H1 (cell line): ENCODE measurements around the gene ACADVL. TPM values are rescaled to one million over a fixed set of nuclear protein-coding genes. Genes with fewer than 3 reads are reported as not detected.

Experiments used
- CTCF ChIA-PET: fragments of 300-600 bp; sonication (Branson Sonifier 250); formaldehyde crosslinking; loops from one replicate; lab custom pipeline; 2021; ENCODE audit not compliant: partially characterized antibody; lab: Charles Lee
- POLR2A ChIA-PET: fragments of 300-600 bp; sonication (Branson Sonifier 250); formaldehyde crosslinking; loops from one replicate; lab custom pipeline; 2021; ENCODE audit warnings: inconsistent platforms; ENCODE audit not compliant: partially characterized antibody; lab: Charles Lee
- DNase-seq, 2 experiments: peaks; one replicate each; pipeline versions ENCODE4 v3.0.0 to v3.0.0-alpha.2; 2010 to 2022; ENCODE audit warnings: low spot score in 2 of 2, low read depth in 1 of 2, mixed read lengths in 1 of 2
- FAIRE-seq: peaks from 2 replicates; lab custom pipeline; 2011; peaks lifted over from hg19 to GRCh38; lab: Jason Lieb, UNC
- H2AFZ ChIP-seq: 2 replicates; pipeline ENCODE4 v1.8.1; 2012; ENCODE audit warnings: low read length, inconsistent platforms
- H2AK5ac ChIP-seq: 2 replicates; pipeline ENCODE4 v1.6.1; 2013; ENCODE audit warnings: low read depth, low read length
- H2BK120ac ChIP-seq: replicated peaks from 2 replicates; pipeline ENCODE3; 2013; ENCODE audit warnings: low read depth, low read length, inconsistent platforms
- H2BK12ac ChIP-seq: 2 replicates; pipeline ENCODE4 v1.6.1; 2013; ENCODE audit warnings: low read depth, low read length
- H2BK15ac ChIP-seq: 2 replicates; pipeline ENCODE4 v1.6.1; 2013; ENCODE audit warnings: low read length
- H2BK20ac ChIP-seq: 2 replicates; pipeline ENCODE4 v1.6.1; 2013; ENCODE audit warnings: low read length
- H2BK5ac ChIP-seq: 2 replicates; pipeline ENCODE4 v1.6.1; 2013; ENCODE audit warnings: low read depth, low read length
- H3K14ac ChIP-seq: 2 replicates; pipeline ENCODE4 v1.6.1; 2013; ENCODE audit warnings: inconsistent platforms; ENCODE audit not compliant: insufficient read length
- H3K18ac ChIP-seq: 2 replicates; pipeline ENCODE4 v1.6.1; 2013; ENCODE audit warnings: low read length; ENCODE audit errors: extremely low read depth
- H3K23ac ChIP-seq: 2 replicates; pipeline ENCODE4 v1.6.1; 2013; ENCODE audit warnings: inconsistent platforms; ENCODE audit not compliant: insufficient read length
- H3K23me2 ChIP-seq: 2 replicates; pipeline ENCODE4 v1.6.1; 2013; ENCODE audit warnings: low read depth, low read length
- H3K27ac ChIP-seq: 2 replicates; pipeline ENCODE4 v1.6.1; 2011; ENCODE audit warnings: low read depth, low read length, inconsistent platforms
- H3K27me3 ChIP-seq, 4 experiments: replicated peaks in 1 of 4; 1 replicate in 1 of 4; 2 replicates in 3 of 4; pipeline versions ENCODE4 v1.6.1 to v1.8.1; 2011 to 2013; ENCODE audit warnings: low read length in 3 of 4, mild to moderate bottlenecking in 3 of 4, inconsistent platforms in 2 of 4, mixed read lengths in 2 of 4, moderate library complexity in 1 of 4; ENCODE audit not compliant: control insufficient read depth in 3 of 4, insufficient read depth in 3 of 4; ENCODE audit errors: extremely low read depth in 1 of 4
- H3K36me3 ChIP-seq, 4 experiments: 2 replicates each; pipeline versions ENCODE4 v1.6.1 to v1.8.1; 2011 to 2013; ENCODE audit warnings: mild to moderate bottlenecking in 4 of 4, low read length in 3 of 4, moderate library complexity in 2 of 4, control low read depth in 1 of 4, inconsistent platforms in 1 of 4; ENCODE audit not compliant: insufficient read depth in 4 of 4, control insufficient read depth in 2 of 4
- H3K4ac ChIP-seq: replicated peaks from 2 replicates; pipeline ENCODE3; 2013; ENCODE audit warnings: low read length, low read depth, mixed read lengths, inconsistent platforms; ENCODE audit not compliant: insufficient read length
- H3K4me1 ChIP-seq, 4 experiments: replicated peaks in 1 of 4; 1 replicate in 1 of 4; 2 replicates in 3 of 4; pipeline versions ENCODE4 v1.6.1 to v1.8.1; 2011 to 2013; ENCODE audit warnings: low read length in 3 of 4, inconsistent platforms in 2 of 4, mixed read lengths in 1 of 4; ENCODE audit not compliant: insufficient read depth in 4 of 4, control insufficient read depth in 3 of 4
- H3K4me2 ChIP-seq, 2 experiments: 2 replicates each; pipeline versions ENCODE4 v1.6.1 to v1.8.1; 2011 to 2013; ENCODE audit warnings: low read depth in 2 of 2, low read length in 2 of 2, control low read depth in 1 of 2, inconsistent platforms in 1 of 2, mild to moderate bottlenecking in 1 of 2; ENCODE audit not compliant: insufficient read depth in 1 of 2
- H3K4me3 ChIP-seq, 4 experiments: fragments of 200-600, 300-600 bp in 1 of 4; sonication (generic), shearing (Covaris generic), sonication (Bioruptor Twin) in 1 of 4; 2 replicates each; pipeline versions ENCODE4 v1.5.1 to v1.8.1; 2011 to 2016; ENCODE audit warnings: low read length in 4 of 4, low read depth in 3 of 4, control low read depth in 2 of 4, inconsistent platforms in 2 of 4, mild to moderate bottlenecking in 2 of 4, mixed read lengths in 1 of 4, moderate library complexity in 1 of 4; ENCODE audit not compliant: insufficient read depth in 2 of 4; ENCODE audit errors: extremely low read depth in 1 of 4
- H3K56ac ChIP-seq: replicated peaks from 2 replicates; pipeline ENCODE3; 2013; ENCODE audit warnings: low read depth, mild to moderate bottlenecking, mixed read lengths, low read length, inconsistent platforms; ENCODE audit not compliant: insufficient read length
- H3K79me1 ChIP-seq: 2 replicates; pipeline ENCODE4 v1.6.1; 2013; ENCODE audit warnings: low read depth, low read length, control low read depth
- H3K79me2 ChIP-seq, 2 experiments: 2 replicates each; pipeline versions ENCODE4 v1.6.1 to v1.8.1; 2012 to 2013; ENCODE audit warnings: low read length in 2 of 2, mild to moderate bottlenecking in 2 of 2, inconsistent platforms in 1 of 2; ENCODE audit not compliant: insufficient read depth in 2 of 2, control insufficient read depth in 1 of 2
- H3K9ac ChIP-seq, 4 experiments: replicated peaks in 1 of 4; 1 replicate in 1 of 4; 2 replicates in 3 of 4; pipeline versions ENCODE4 v1.6.1 to v1.8.1; 2011 to 2013; ENCODE audit warnings: low read depth in 3 of 4, low read length in 3 of 4, control low read depth in 2 of 4, mild to moderate bottlenecking in 2 of 4, moderate library complexity in 2 of 4, inconsistent platforms in 1 of 4; ENCODE audit errors: extremely low read depth in 1 of 4
- H3K9me3 ChIP-seq, 2 experiments: 2 replicates each; pipeline versions ENCODE4 v1.6.1 to v1.8.1; 2012 to 2013; ENCODE audit warnings: mild to moderate bottlenecking in 2 of 2, moderate library complexity in 2 of 2, control low read depth in 1 of 2, inconsistent platforms in 1 of 2, low read depth in 1 of 2, low read length in 1 of 2, mixed read lengths in 1 of 2; ENCODE audit not compliant: insufficient read depth in 2 of 2
- H4K20me1 ChIP-seq, 2 experiments: replicated peaks in 1 of 2; 2 replicates each; pipeline versions ENCODE3 to v1.8.1; 2011 to 2013; ENCODE audit warnings: inconsistent platforms in 2 of 2, low read length in 2 of 2, mild to moderate bottlenecking in 1 of 2; ENCODE audit not compliant: insufficient read depth in 2 of 2, control insufficient read depth in 1 of 2
- H4K5ac ChIP-seq: 2 replicates; pipeline ENCODE4 v1.6.1; 2013; ENCODE audit warnings: low read length, low read depth, mixed read lengths, inconsistent platforms; ENCODE audit not compliant: insufficient read length
- H4K8ac ChIP-seq: 2 replicates; pipeline ENCODE4 v1.8.0; 2013; ENCODE audit warnings: mild to moderate bottlenecking, moderate library complexity, low read length, inconsistent platforms; ENCODE audit not compliant: insufficient read depth; ENCODE audit errors: extremely low read depth
- H4K91ac ChIP-seq: replicated peaks from 2 replicates; pipeline ENCODE3; 2013; ENCODE audit warnings: low read length, mixed read lengths, inconsistent platforms; ENCODE audit not compliant: insufficient read length
- ASH2L ChIP-seq: fragments of 200-600, 300-600 bp; sonication (generic); IDR thresholded peaks from one replicate; pipeline ENCODE4 v1.7.1; 2017; ENCODE audit warnings: low read length
- CREB1 ChIP-seq: IDR thresholded peaks from 2 replicates; pipeline ENCODE4 v1.6.1; 2012; ENCODE audit warnings: inconsistent platforms
- CTBP2 ChIP-seq: IDR thresholded peaks from 2 replicates; pipeline ENCODE4 v1.7.0; 2011; ENCODE audit warnings: borderline replicate concordance, mild to moderate bottlenecking, moderate library complexity, mixed read lengths, low read length; ENCODE audit not compliant: insufficient read depth, insufficient read length
- KDM5A ChIP-seq: fragments of 200-600 bp; IDR thresholded peaks from 2 replicates; pipeline ENCODE4 v1.7.1; 2012; ENCODE audit warnings: mild to moderate bottlenecking, low read length, inconsistent platforms, mixed read lengths
- NANOG ChIP-seq: IDR thresholded peaks from 2 replicates; pipeline ENCODE4 v1.6.1; 2011; ENCODE audit warnings: low read length, low read depth, mild to moderate bottlenecking, inconsistent platforms; ENCODE audit not compliant: insufficient read depth, poor library complexity, severe bottlenecking
- NRF1 ChIP-seq: IDR thresholded peaks from 2 replicates; pipeline ENCODE4 v1.6.1; 2011; ENCODE audit warnings: mild to moderate bottlenecking, low read depth, low read length, improper control_type of control experiment
- POLR2AphosphoS5 ChIP-seq: IDR thresholded peaks from 2 replicates; pipeline ENCODE4 v1.6.1; 2011; ENCODE audit warnings: low read depth, low read length
- POU5F1 ChIP-seq: IDR thresholded peaks from 2 replicates; pipeline ENCODE4 v1.6.1; 2011; ENCODE audit warnings: low read depth, mild to moderate bottlenecking, low read length, moderate library complexity
- SIRT6 ChIP-seq: IDR thresholded peaks from one replicate; pipeline ENCODE4 v1.7.1; 2012; ENCODE audit warnings: low read length, inconsistent platforms
- SIX5 ChIP-seq: IDR thresholded peaks from 2 replicates; pipeline ENCODE4 v1.6.1; 2011; ENCODE audit warnings: mild to moderate bottlenecking, low read depth, low read length
- TEAD4 ChIP-seq: IDR thresholded peaks from 2 replicates; pipeline ENCODE4 v1.6.1; 2012; ENCODE audit warnings: low read depth, low read length, inconsistent platforms, mixed read lengths
- WGBS, 2 experiments: shearing (Covaris generic) in 1 of 2; methylation state at CpG; one replicate each; pipeline versions ENCODE4 v1.1.6 to v1.1.7; 2013 to 2015; ENCODE audit warnings: low lambda C conversion rate in 2 of 2, mixed read lengths in 2 of 2, inconsistent platforms in 1 of 2, low coverage in 1 of 2, missing lambda C conversion rate in 1 of 2; ENCODE audit not compliant: insufficient replicate concordance in 2 of 2, insufficient coverage in 1 of 2, insufficient read length in 1 of 2; ENCODE audit errors: extremely low coverage in 1 of 2, missing lambda C conversion rate in 1 of 2; 5-methylcytosine and 5-hydroxymethylcytosine counted together
- polyA plus RNA-seq, 7 experiments: library from polyadenylated mRNA; depleted of rRNA in 3 of 7; stranded (reverse) in 5 of 7; unstranded in 2 of 7; fragments of >200 nt in 5 of 7; fragments of 200-250 nt in 2 of 7; gene quantifications; 1 replicate in 5 of 7; 2 replicates in 1 of 7; 4 replicates in 1 of 7; pipeline versions ENCODE4 v1.2.1 to v1.2.3, GENCODE V29; 2011 to 2013; ENCODE audit warnings: missing spikeins in 2 of 7, mixed read lengths in 2 of 7
- total RNA-seq: library from RNA; stranded (reverse); fragmentation: NEBNext Ultra II Directional; extraction: Animal tissue kit (Norgen Biotek cat#: 25700); gene quantifications from 2 replicates; pipeline ENCODE4 v1.2.1, GENCODE V29; 2021

The ACADVL gene
- total and polyA plus RNA-seq, 2 of the 8 experiments (the other 6 are each of a cell fraction or from before 2014, with no cell fraction given), result 181 to 231 TPM

DNA sequence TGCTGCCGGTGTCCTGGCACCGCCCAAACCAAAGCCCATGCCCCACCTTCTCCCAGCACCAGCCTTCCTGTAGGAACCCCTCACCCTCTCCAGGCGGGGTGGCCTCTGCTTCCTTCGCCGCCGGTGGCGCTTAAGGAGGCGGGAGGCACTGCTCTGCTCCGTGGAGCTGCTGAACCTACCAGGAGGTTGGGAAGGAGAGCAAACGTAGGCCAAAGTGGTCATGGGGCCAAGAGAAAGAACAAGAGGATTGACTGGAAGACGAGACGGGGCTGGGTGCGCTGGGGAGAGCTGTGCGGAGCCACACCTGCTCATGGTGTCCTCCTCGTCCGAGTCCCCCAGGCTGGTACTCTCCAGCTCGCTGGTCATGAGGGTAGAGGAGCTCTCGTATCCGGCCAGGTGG is 9.8 kb downstream of the ACADVL start:
- no peak overlapping the region for H4K91ac ChIP-seq
- no peak overlapping the region for H2BK15ac ChIP-seq
- no peak overlapping the region for H3K23ac ChIP-seq
- POLR2A ChIA-PET, result interaction anchor here (1.1 to 19.7 kb wide), 2 partner anchors 7 to 10 kb away, joined by 3 to 386 read pairs; partner anchors contain the start of genes ACADVL, DLG4 and PHF23
- no peak overlapping the region for H3K4ac ChIP-seq
- no peak overlapping the region for H4K5ac ChIP-seq
- peaks cover 10% of the 10 kb centered on the region for H3K79me1 ChIP-seq
- H2BK12ac ChIP-seq, result no peak overlapping the region
- no peak overlapping the region for H3K4me3 ChIP-seq
- no peak overlapping the region for H2AK5ac ChIP-seq
- H2BK120ac ChIP-seq, result no peak overlapping the region
- H2AFZ ChIP-seq, result no peak overlapping the region
- H3K36me3 ChIP-seq, result peaks cover 13 to 51% (median 42%) of the 10 kb centered on the region in 4 experiments
- no peak overlapping the region for H3K14ac ChIP-seq
- CTCF ChIA-PET, result interaction anchor here (4.0 kb wide), 1 partner anchor 9 kb away, joined by 24 read pairs; the partner anchor contains the start of genes ACADVL and DLG4
- no peaks in the 10 kb centered on the region for H3K23me2 ChIP-seq
- H3K79me2 ChIP-seq, result peaks cover 13 to 40% of the 10 kb centered on the region in 2 experiments
- H3K9ac ChIP-seq, result no peak overlapping the region
- no peaks in the 10 kb centered on the region for H3K9me3 ChIP-seq
- no peak overlapping the region for H2BK20ac ChIP-seq
- H3K4me1 ChIP-seq, result no peaks in the 10 kb centered on the region; a peak in 1 of 7 replicates
- H3K27me3 ChIP-seq, result no peaks in the 10 kb centered on the region
- DNase-seq, result no peak
- H4K8ac ChIP-seq, result no peak overlapping the region
- H4K20me1 ChIP-seq, result peaks cover 14 to 35% of the 10 kb centered on the region in 2 experiments
- TF ChIP-seq POLR2AphosphoS5, result no peak
- TF ChIP-seq KDM5A, result no peak
- TF ChIP-seq NRF1, result no peak
- no peak for TF ChIP-seq POU5F1
- TF ChIP-seq CREB1, result no peak
- TF ChIP-seq CTBP2, result no peak
- TF ChIP-seq NANOG, result no peak
- no peak for TF ChIP-seq ASH2L
- no peak for TF ChIP-seq SIRT6
- TF ChIP-seq TEAD4, result no peak
- no peak for TF ChIP-seq SIX5
- TF ChIP-seq, all 59 proteins: peak for 0
- no peak for FAIRE-seq
- Histone ChIP-seq H2BK5ac (no peak overlapping the region), H3K56ac (no peak overlapping the region), H3K27ac (no peak overlapping the region), H3K4me2 (no peak overlapping the region), H3K18ac (no peak overlapping the region)
- WGBS, 2 experiments, result 93% methylated on average over 15 of the region's 19 CpGs; no CpG with 5 or more reads in 1 of the 2 experiments
